GM18508 (cell line): Measurements from ENCODE around the gene EHMT1.

Experiments used
- ATAC-seq: cut with Tn5 transposase; IDR thresholded peaks from one replicate; pipeline ENCODE4 v1.9.1; 2021; ENCODE audit warnings: moderate number of reproducible peaks; ENCODE audit not compliant: insufficient read depth, unreplicated experiment

The EHMT1 gene

DNA sequence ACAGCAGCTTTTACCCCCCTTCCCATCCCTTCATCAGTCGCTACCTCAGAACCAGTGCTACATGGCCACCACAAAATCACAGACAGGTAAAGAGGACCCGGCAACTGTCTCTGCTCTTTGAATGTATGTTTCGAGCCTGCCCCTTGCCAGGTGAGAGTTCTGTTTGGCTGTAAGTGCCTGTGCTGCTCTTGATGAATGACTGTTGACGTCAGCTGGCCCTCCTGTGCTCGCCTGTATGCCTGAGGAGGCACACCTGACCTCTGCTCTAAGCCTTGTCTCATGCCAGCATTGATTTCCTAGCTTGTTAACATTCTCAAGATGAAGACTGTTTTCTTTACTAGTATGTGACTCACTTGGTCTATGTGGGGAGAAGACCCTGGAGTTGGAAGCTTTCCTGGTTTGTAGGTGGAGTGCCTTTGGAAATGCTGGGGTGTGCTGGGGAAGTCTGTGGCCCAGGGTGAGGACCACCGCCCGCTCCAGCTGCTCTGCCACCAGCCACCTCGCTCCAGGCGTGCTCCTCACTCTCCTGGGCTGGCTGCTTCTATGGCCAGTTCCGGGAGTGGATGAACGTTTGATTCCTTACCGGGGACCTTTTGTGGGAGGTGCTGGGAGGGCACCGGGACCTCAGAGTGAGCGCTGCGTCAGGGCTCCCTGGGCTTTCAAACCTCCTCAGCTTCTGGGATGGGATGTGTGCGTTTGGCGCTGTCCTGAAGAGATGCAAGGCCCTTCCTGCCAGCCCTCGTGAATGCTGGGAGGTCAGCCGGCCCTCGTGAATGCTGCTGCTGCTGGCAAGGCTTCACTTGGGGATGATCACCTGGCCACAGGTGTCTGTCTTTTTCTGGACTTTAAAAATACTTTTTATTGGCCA is 109.9 kb downstream of the EHMT1 start:
- ATAC-seq: no peak

DNA sequence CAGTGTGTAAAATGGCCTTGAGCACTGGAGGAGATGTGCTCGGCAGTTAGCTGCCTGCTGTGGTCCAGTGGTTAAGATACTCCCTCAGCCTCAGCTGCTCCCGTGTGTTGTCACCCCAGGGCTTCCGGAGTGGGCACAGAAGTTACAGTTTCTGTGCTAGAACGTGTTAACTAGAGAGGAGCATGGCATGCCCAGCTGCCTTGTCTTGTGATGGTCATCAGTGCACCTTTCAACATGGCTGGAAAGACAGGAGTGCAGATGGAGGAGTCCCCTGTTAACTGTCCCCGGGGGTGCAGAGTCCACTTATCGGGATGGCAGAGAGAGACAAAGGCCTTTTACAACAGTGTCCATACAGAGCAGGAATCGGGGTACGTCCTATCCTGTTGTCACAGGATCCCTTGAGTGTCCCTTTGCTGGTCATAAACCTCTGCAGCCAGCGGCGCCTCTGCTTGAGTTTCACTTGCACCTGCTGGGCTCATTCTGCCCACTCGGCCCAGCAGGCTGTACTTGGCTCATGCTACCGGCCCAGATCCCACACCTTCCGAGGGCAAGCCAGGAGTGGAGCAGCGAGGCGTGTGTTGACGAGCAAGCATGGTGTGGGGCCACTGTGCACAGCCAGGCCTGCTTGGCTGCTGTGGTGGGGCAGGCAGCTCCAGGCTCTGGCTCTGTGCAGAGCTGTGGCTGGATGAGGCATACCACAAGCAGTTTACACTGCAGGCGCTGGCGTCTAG is 112.6 kb downstream of the EHMT1 start:
- no peak for ATAC-seq

DNA sequence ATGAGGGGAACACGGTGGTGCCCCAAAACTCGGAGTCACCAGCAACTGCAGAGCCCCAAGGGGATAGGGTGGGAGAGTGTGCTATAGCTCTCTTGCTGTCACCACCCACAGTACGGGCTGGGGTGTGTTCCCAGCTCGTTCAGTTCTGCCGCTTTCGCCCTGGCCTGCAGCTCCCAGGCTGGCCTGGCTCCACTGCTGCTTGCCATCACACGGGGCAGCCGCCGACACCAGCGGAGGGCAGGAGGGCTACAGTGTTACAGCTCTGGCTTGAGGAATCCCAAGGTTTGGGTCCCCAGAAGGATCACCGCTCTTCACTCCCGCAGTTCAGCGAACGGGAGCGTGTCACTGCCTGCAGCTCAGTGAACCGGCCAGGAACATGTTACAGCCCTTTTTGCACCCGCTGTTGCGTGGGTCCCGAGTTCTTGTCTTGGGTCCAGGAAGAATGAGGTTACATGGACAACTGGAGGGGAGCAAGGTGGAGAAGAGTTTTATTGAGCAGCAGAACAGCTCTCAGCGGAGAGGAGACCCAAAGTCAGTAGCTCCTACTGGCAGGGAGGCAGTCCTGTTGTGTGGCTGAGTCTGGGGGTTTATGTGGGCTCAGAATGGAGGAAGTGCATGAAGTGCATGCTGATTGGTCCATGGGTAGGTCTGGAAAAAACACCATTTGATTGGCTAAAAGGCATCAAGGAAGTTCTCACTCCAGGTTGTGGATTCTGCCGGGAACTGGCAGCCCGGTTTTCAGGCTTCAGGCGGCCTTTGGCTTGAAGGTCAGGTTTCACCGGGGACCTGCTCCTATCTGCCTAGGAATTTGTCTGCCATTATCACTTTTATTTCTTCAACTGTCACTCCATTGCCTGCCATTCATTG is 113.4 kb downstream of the EHMT1 start:
- no peak for ATAC-seq

DNA sequence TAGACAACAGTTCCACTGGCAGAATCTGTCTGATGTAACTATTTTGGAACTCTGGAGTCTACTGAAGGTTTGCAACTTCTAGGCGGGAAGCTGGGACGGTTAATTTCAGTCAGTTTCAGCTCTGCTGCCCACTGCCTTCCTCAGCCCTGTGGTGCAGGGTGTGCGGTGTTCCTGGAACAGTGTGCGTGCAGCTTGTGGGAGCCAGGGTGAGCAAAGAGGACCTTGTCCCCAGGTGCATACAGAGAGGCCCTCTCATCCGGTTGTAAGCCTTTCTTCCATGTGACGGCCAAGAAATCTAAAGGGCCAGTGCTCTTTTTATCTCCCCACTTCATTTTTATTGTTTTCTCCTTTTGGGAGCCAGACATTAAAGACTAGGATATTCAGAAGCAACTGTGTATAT is 114.6 kb downstream of the EHMT1 start:
- ATAC-seq: no peak

DNA sequence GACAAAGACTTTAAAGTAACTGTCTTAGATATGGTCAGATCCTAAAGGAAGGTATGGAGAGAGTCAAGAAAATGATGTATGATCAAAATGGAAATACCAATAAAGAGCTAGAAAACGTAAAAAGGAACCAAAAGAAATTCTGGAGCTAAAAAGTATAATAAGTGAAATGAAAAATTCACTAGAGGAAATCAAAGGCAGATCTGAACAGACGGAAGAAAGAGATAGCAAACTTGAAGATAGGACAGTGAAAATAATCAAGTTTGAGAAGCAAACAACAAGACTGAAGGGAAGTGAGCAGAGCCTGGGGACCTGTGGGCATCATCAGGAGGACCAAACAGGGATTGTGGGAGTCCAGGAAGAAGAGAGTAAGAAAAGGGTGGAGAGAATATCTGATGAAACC is 115.4 kb downstream of the EHMT1 start:
- no peak for ATAC-seq

DNA sequence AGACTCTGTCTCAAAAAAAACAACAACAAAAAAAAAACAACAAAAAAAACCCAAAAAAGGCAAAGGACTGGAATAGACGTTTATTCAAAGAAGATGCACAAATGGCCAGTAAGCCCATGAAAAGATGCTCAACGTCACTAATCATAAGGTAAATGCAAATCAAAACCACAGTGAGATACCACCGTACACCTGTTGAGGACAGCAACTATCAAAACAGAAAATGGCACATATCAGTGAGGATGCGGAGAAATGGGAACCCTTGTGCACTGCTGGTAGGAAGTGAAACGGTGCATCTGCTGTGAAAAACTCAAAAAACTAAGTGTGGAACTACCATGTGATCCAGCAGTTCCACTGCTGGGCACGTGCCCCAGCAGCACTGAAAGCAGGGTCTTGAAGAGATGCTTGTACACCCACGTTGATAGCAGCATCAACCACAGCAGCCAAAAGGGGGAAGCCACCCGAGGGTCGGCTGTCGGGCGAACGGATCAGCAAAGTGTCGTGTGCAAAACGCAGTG is 119.4 kb downstream of the EHMT1 start:
- peak; percentile 68 for ATAC-seq

DNA sequence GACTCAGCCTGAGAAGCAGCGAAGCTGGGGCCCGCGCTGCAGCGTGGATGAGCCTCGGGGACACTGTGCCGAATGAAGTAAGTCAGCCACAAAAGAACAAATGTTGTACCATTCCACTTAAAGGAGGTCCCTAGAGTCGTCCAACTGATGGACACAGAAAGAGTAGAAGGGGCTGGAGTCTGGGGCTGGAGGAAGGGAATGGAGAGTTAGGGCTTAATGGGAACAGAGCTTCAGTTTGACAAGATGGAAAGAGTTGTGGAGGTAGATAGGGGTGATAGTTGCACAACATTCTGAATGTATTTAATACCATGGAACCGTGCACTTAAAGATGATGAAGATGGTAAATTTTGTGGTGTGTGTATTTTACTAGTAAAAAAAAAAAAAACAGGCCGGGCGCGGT is 119.9 kb downstream of the EHMT1 start:
- no peak for ATAC-seq

DNA sequence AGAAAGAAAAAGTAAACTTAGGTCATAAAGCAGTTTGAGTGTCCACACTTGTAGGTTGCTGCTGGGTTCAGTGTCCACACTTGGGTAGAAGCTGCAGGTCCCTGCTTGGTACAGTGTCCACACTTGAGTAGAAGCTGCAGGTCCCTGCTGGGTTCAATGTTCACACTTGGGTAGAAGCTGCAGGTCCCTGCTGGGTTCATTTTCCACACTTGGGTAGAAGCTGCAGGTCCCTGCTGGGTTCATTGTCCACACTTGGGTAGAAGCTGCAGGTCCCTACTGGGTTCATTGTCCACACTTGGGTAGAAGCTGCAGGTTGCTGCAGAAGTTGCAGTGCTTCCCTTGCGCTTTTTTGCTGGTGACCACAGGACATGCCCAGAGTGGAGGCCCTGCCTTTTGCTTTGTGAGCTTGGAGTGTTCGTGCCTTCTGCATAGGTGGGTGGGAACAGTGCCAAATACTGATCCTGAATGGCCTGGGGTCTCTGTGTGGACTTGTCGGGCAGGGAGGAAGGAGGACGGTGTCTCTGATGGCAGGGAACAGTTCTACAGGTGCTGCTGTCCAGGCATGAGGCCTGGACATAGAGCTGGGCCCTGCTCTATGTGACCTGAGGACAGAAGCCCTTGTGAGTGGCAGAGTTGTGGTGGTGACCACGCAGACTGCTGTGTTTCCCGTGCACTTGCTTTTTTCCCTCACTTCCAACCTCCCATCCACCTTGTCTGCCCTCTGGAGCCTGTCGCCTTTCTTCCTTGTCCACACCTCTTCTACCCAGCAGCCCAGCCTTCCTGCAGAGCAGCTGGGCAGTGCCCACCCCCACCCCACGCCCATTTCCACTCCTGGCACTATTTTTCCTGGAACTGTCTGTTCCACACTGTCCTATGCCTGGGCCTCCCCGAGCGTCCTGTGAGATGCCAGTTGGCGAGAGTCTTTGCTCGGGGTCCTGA is 120.8 kb downstream of the EHMT1 start:
- no peak for ATAC-seq

DNA sequence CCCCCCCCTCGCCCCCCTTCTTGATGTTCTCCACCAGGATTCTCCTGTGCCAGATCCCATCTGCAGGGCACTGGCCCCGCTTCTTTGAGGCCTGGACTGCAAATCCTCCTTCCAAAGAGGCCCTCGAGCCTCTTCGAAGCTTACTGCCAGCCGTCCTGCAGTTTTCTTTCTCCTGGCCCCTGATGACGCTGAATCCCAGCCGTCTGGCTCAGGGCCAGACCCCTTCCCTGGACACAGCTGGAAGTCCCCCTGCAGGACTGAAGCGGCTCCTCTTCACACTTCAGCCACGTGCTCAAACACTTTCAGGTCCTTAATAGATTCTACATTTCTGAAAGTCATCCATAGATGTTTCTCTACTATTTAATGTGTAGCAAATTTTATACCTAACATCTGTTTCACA is 121.5 kb downstream of the EHMT1 start:
- no peak for ATAC-seq

DNA sequence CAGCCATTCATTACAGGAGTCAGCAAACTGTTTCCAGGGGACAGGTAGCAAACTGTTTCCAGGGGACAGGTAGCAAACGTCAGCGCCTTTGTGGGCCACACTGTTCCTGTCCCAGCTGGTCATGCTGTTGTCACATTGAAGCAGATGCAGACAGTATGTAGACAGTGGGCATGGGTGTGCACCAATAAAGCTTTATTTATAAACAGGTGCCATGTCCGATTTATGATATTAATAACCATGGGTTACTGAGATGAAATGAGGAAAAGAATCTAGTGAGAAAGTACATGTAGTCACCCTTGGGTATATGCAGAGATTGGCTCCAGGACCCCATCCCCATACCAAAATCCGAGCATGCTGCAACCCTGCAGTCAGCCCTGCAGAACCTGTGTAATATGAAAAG is 122.5 kb downstream of the EHMT1 start:
- no peak for ATAC-seq

DNA sequence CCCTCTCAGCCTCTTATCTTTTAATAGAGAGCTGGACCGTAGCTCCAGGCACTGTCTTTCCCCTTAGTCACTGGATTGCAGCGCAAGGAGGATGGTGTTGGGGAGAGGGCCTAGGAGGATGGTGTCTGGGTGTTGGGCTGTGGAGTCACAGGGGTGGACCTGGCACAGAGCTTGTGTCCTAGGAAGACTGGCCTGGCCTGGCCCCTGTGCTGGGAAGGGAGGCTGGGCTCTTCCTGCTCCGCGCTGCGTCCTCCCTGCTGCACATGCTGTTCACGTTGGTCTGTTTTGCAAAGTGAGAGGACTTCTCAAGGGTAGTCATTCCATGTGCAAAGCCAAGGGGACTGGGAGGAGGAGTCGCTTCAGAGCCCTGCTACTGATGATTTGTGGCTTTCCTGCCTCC is 123.9 kb downstream of the EHMT1 start:
- ATAC-seq: no peak

DNA sequence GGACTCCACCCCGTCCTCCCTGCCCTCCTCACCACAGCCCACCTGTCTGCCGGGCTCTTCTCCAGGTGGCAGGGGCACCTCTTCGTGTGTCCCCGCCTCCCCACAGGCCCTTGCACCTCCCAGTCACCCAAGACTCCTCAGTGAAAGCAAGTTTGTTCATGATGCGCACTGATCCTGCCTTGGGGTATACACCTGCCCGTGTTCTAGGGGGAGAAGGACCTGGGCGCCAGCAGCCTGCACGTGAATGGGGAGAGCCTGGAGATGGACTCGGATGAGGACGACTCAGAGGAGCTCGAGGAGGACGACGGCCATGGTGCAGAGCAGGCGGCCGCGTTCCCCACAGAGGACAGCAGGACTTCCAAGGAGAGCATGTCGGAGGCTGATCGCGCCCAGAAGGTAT is 124.9 kb downstream of the EHMT1 start:
- no peak for ATAC-seq

DNA sequence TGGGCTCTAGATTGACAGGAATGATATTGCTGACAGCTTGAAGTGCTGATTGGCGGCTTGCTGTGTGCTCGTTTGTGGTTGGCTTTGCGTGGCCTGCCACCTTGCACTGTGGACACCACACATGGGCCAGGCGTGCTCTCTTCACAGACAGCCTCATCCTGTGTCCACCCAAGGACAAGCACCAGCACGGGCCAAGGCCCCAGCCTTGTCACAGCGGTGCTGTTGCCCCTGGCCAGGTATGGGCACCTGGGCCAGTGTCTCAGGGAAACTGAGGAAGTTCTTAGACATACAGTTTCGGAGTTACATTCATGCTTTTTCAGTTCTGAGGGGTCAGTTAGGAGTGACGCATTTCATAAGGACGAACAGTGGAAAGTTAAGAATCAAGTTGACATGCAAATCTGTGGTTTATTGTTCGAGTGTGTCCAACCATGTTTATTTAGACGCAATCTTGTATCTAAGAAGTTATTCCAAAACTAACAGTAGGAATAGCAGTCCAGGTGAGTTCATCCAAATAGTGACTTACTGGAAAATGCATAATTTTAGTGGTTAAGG is 125.9 kb downstream of the EHMT1 start:
- ATAC-seq: no peak

DNA sequence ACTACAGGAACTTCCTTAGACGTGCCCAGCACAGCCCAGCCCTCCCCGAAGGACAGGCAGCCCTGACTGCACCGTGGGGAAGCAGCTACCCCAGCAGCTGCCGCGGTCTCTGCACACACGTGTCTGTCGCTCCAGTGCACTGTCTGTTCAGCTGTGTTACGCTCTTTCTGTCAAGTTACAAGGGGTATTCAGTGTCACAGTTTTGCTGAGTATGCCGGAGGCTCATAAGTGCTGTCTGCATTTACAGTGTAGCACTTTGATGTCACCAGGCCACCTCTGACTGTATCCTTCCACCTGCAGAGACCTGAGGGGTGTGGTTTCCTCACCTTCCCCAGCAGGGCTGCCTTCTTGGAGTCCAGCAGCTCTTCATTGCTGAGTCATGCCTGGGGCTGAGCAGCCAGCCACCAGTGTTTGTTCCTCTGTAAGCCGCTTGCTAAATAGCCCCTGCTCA is 126.8 kb downstream of the EHMT1 start:
- ATAC-seq: peak; percentile 36

DNA sequence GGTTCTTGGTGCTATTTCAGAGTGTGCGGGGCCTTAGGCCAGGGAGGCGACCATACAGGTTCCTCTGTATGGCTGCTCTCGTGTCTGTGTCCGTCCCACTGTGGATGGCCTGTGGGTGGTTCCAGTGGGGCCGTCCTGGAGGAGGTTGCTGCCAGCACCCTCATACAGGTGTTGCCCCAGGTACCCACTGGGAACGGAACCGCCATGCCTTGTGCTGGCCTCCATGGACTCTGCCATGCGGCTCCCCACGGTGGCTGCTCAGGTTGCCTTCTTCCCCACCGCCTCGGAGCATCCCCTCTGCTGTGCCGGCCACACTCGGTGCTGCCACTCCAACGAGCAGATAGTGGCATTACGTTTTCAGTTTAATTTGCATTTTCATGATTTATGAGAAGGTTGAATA is 129.5 kb downstream of the EHMT1 start:
- ATAC-seq: no peak

DNA sequence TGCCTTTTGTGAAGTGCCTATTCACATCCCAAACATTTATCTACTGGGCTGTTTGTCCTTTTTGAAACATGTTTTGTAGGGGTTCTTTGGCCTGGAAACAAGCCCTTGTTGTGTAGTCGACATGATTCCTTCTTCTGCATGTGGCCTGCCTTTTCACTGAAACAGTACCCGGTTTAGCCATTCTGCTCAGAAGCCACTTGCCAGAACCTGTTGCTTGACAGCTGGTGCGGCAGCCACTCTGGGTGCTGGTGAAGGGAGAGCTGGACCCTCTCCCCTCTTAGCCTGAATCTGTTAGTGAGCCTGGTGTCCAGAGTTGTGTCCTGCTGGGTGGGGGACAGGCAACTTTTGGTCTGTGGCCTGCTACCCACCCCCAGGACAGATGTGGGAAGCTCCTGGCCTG is 129.9 kb downstream of the EHMT1 start:
- no peak for ATAC-seq

DNA sequence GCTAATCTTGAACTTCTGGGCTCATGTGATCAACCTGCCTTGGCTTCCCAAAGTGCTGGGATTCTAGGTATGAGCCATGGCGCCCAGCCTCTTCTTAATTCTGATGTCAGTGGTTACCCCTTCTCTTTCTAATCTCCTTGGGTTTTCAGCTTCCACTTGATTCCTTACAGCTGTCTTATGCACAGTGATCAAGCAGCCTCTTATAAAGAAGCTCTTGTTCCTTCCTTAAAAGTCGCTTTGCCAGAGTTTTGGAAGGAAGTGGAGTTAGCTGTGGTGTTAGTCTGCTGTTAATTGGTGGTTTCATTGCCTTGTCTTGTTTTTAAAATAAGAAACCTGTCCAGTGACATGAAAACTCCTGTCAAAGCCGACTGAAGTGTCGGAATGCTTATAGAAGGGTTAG is 130.7 kb downstream of the EHMT1 start:
- no peak for ATAC-seq

DNA sequence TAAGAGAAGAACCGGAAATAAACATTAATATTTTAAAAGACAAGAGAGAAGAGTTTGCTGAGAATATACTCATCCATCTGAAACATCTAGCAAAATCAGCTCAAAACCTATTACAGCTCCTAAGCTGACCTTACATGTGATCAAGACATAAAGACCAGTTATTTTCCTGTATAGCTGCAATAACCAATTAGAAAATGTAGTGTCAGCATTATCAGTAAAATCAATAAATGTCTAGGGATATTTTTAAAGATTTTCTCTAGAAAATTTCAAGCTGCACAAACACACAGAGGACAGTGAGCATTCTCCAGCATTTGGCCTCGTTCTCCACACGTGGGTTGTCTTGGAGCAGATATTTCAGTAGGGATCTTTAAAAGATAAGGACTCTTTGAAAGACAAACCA is 131.2 kb downstream of the EHMT1 start:
- no peak for ATAC-seq

DNA sequence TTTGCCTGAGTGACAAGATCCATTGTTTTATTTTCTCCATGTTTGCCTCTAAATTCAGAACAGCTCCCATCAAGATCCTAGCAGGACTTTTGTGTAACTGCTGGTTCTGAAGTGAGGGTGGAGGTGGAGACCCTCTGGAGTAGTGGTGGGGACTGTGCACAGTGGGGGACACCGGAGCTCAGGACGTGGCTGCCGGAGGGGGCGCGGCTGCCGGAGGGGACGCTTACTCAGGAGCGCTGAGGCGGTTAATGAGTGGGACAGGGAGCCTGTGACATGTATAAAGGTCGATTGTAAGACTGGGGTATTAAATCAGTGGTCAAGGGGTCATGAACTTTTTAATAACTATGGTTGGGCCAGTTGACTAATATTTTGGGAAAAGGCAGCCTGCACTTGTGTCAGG is 131.8 kb downstream of the EHMT1 start:
- no peak for ATAC-seq
